Measurements from ENCODE around the gene DTNB.

The DTNB gene

GRCh38 chr2:25460261-25460905 is 213.0 kb downstream of the DTNB start:
- Histone ChIP-seq H3K9me3 (ENCODE audit: control insufficient read depth, insufficient read depth, low read depth, low read length) (no peaks in the 10 kb centered on the region), H3K36me3 (ENCODE audit: control insufficient read depth in 2 of 2, insufficient read depth in 1 of 2, low read length in 2 of 2) (no peaks in the 10 kb centered on the region), H3K4me1 (ENCODE audit: control insufficient read depth, insufficient read depth, low read length) (no peaks in the 10 kb centered on the region), H3K27ac (ENCODE audit: extremely low read depth, low read depth, low read length) (no peak overlapping the region), H3K4me3 (ENCODE audit: low read depth, low read length) (no peak overlapping the region)
- POLR2A ChIA-PET = no interaction called here
- TF ChIP-seq ZNF416 (tag by site-specific recombination; IDR thresholded peaks at IDR 0.05) = no peak
- TF ChIP-seq ZNF24 (tag by site-specific recombination; IDR thresholded peaks at IDR 0.05) = no peak
- TF ChIP-seq ZNF138 (tag by site-specific recombination; IDR thresholded peaks at IDR 0.05; ENCODE audit: borderline replicate concordance) = no peak
- no peak for TF ChIP-seq REST (tag by site-specific recombination; IDR thresholded peaks at IDR 0.05)
- TF ChIP-seq SETDB1 (IDR thresholded peaks at IDR 0.05; ENCODE audit: insufficient read length, low read length) = no peak
- TF ChIP-seq ZSCAN5A (tag by site-specific recombination; IDR thresholded peaks at IDR 0.05) = no peak
- no peak for TF ChIP-seq ZBTB6 (tag by site-specific recombination; IDR thresholded peaks at IDR 0.05)
- no peak for TF ChIP-seq WT1 (tag by site-specific recombination; IDR thresholded peaks at IDR 0.05)
- no peak for TF ChIP-seq OSR2 (tag by site-specific recombination; IDR thresholded peaks at IDR 0.05)
- TF ChIP-seq ZBTB7A (tag by site-specific recombination; IDR thresholded peaks at IDR 0.05; ENCODE audit: low read depth) = no peak
- TF ChIP-seq ZNF677 (tag by site-specific recombination; IDR thresholded peaks at IDR 0.05) = no peak
- no peak for TF ChIP-seq ZNF555 (tag by site-specific recombination; conservative IDR thresholded peaks at IDR 0.05)
- no peak for TF ChIP-seq EGR2 (tag by site-specific recombination; IDR thresholded peaks at IDR 0.05; ENCODE audit: low read depth)
- TF ChIP-seq ZNF155 (tag by site-specific recombination; IDR thresholded peaks at IDR 0.05) = no peak
- CTCF ChIA-PET = no interaction called here

GRCh38 chr2:25454824-25455611 is 218.4 kb downstream of the DTNB start:
- Histone ChIP-seq H3K9me3 (ENCODE audit: control insufficient read depth, insufficient read depth, low read depth, low read length) (no peaks in the 10 kb centered on the region), H3K27ac (ENCODE audit: extremely low read depth, low read depth, low read length) (no peak overlapping the region), H3K4me3 (ENCODE audit: low read depth, low read length) (no peak overlapping the region), H3K36me3 (ENCODE audit: control insufficient read depth in 2 of 2, insufficient read depth in 1 of 2, low read length in 2 of 2) (peaks cover 0 to 4% of the 10 kb centered on the region in 2 experiments; a peak in 1 of 3 replicates), H3K4me1 (ENCODE audit: control insufficient read depth, insufficient read depth, low read length) (no peaks in the 10 kb centered on the region)
- TF ChIP-seq SETDB1 (IDR thresholded peaks at IDR 0.05; ENCODE audit: insufficient read length, low read length) = no peak
- no peak for TF ChIP-seq KLF8 (tag by site-specific recombination; IDR thresholded peaks at IDR 0.05)
- peak; percentile 48; the same call in 1 of the 2 replicates for TF ChIP-seq ZIC2 (tag by site-specific recombination; IDR thresholded peaks at IDR 0.05)
- TF ChIP-seq EGR2 (tag by site-specific recombination; IDR thresholded peaks at IDR 0.05; ENCODE audit: low read depth) = no peak
- ChIA-PET CTCF (interaction anchor here (0.6 to 0.7 kb wide), 2 partner anchors 192 to 393 kb away, joined by 3 read pairs; no protein-coding TSS in a partner anchor), POLR2A (no interaction called here)
